ENCODE data around the gene BYSL. TPM values are rescaled to one million over a fixed set of nuclear protein-coding genes. Genes with fewer than 3 reads are reported as not detected.
"Not testable (repeated sequence)": the region's sequence is repeated elsewhere in the genome, so short reads cannot be mapped to it uniquely, and the experiment has no call there.

The BYSL gene
- total and polyA plus RNA-seq, 4 donors: 3.4 to 12.0 (median 7.6) TPM

DNA sequence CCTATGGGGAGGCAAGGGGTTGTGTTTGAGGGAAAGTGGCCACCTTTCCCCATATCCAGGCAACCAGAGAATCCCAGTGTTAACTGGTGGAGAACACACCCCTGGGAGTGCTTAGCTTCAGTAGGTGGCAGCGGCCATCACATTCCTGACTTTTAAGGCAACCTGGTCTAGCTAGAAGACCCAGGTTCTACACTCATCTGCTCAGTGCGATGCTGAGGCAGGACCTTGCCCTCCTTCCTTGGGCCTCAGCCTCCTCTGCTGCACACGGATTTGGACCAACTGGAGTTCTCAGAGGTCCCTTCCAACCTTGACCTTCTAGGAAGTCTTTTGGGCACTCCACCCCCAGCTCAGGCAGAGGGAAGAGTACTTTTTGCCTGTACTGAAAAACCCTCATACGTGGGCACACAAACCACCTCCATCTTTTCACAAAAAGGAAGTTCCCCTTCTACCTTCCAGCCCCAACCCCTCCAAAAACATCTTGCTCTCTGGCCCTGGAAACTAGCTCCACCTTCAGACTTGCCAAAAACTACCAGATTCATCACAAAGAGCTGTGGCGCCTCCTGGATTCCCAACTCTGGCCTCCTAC lies 17.4 kb downstream of the BYSL start:
- no peaks in the 10 kb centered on the region for H3K27me3 ChIP-seq (ENCODE audit: control insufficient read depth in 1 of 2, insufficient read depth in 2 of 2, low read length in 1 of 2)
- WGBS, 2 donors: 83 to 84% methylated on average over 5 of the region's 5 CpGs
- intact Hi-C loops (cut with DNase I): loop anchor here in 1 of 2 donors (1.0 to 5.0 kb wide), 2 partner anchors 17 to 104 kb away; partner anchors contain the start of genes BYSL and MED20
- H3K27ac ChIP-seq (ENCODE audit: low read depth in 1 of 2, low read length in 2 of 2): no peak overlapping the region
- no peaks in the 10 kb centered on the region for H3K36me3 ChIP-seq (ENCODE audit: control insufficient read depth in 1 of 2, insufficient read depth in 2 of 2, low read length in 1 of 2)
- DNase-seq (no peak), ATAC-seq (ENCODE audit: low FRiP score) (no peak)
- no peak overlapping the region for H3K4me3 ChIP-seq (ENCODE audit: low read length in 2 of 2)
- no peaks in the 10 kb centered on the region for H3K4me1 ChIP-seq (ENCODE audit: control insufficient read depth in 1 of 2, insufficient read depth in 2 of 2, low read length in 2 of 2)
- H3K9me3 ChIP-seq (ENCODE audit: control insufficient read depth, low read length): no peaks in the 10 kb centered on the region

DNA sequence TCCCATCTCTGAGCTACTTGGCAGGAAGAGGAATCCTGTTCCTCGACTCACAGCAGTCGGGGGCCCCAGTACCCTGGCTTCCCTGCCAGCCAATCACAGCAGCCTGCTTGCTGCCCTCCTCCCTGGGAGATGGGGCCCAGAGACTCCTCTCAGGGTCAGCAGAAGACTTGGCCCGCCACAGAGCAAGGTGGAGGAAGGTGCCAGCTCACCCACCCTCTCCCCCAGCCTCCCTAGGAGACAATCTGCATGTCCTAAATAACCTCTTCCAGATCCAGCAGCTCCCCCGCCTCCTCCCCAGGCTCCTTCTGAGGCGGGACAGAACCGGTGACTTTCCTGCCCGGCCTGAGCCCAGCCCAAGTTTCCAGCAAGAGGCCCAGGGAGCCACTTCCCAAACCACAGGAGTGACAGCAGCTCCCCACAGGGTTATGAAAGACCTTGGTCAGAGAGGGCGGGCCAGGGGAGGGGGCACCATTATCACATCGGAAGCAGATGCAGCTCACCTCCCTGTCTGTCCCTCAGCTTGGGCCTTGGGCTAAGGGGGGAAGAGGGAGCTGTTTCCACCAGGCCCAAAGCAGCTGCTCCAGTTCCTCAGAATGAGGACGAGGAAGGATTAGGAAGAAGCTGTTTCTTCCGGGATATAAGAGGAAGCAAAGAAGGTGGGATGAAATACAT lies 18.0 kb downstream of the BYSL start:
- DNase-seq: peak; percentile 62 to 79

DNA sequence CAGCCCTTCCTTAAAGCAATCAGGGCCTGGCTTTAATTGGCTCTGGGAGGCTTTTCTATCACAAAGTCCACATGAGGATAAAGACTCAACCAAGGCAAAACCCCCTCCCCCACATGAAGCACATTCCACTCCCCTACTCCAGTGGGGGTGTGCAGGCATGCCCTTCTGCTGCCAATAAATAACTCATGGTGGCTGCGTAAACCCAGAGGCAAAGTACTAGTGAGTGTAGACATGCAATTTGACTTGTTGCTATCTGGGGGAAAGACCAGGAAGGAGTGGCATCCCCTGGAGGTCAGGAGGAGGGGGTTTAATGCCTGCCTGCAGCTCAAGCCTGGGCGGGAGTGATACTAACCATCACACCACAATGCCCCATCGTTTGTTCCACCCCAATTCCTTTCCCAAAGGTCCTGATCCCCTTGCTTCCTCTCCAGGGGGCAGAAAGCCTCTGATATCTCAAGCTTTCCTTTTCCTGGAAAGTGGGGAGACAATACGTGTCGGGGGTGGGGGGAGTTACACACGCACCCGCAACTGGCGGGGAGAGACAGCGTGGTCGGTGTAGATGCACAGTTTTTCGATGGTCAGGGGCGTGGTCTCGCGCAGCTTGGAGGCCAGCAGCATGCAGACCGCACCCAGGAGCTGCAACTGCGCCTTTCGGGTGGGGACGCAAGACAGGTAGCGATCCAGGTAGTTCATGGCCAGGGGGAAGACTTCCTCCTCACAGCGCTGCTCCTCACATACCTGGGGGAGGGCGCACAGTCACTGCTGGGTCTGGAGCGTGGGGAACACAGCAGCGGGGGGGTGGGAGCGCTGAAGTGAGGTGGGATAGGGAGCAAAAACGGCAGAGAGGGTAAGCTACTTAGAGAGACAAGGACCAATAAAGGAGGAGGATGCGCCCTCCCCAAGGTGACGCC lies 18.8 kb downstream of the BYSL start:
- no peaks in the 10 kb centered on the region for H3K4me1 ChIP-seq (ENCODE audit: control insufficient read depth in 1 of 2, insufficient read depth in 2 of 2, low read length in 2 of 2)
- no peak for DNase-seq
- ATAC-seq (ENCODE audit: low FRiP score): no peak

More for the DNA sequence above, 18.0 kb downstream of the BYSL start:
- no peaks in the 10 kb centered on the region for H3K27me3 ChIP-seq (ENCODE audit: control insufficient read depth in 1 of 2, insufficient read depth in 2 of 2, low read length in 1 of 2)
- H3K27ac ChIP-seq (ENCODE audit: low read depth in 1 of 2, low read length in 2 of 2): no peak overlapping the region
- ATAC-seq (ENCODE audit: low FRiP score): no peak
- H3K36me3 ChIP-seq (ENCODE audit: control insufficient read depth in 1 of 2, insufficient read depth in 2 of 2, low read length in 1 of 2): no peaks in the 10 kb centered on the region
- intact Hi-C loops (cut with DNase I): loop anchor here in 1 of 2 donors (1.0 to 5.0 kb wide), 2 partner anchors 18 to 103 kb away; partner anchors contain the start of genes BYSL and MED20
- H3K4me3 ChIP-seq (ENCODE audit: low read length in 2 of 2): no peak overlapping the region
- no peaks in the 10 kb centered on the region for H3K4me1 ChIP-seq (ENCODE audit: control insufficient read depth in 1 of 2, insufficient read depth in 2 of 2, low read length in 2 of 2)
- no peaks in the 10 kb centered on the region for H3K9me3 ChIP-seq (ENCODE audit: control insufficient read depth, low read length)
- WGBS, 2 donors: 61 to 67% methylated on average over 11 of the region's 11 CpGs

DNA sequence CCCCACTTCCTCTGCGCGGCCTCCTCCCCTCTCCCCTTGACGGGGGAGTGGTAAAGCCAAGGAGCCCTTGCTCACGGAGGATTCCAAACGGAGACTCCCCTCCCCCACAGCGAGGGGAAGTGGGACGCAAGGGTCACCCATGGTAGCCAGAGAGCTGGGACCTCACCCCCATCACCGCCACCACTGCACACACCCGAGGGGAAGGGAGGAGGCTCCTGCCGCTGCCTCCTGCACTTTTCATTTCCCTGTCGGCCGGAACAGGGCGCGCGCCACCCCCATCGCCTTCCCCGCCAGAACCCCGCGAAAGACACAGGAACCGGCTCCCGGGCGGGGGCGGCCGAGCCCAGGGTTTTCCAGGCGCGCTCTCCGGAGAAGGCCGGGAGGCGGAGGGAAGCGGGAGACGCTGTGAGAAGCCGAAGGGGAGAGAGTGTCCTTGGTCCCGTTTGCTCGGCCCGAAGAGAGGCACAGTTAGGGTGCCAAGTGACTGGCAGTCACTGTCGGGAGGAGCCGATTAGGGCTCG lies 19.5 kb downstream of the BYSL start:
- ATAC-seq (ENCODE audit: low FRiP score): peak; percentile 22
- peak overlapping the region; percentile 80 to 81 for H3K4me3 ChIP-seq (ENCODE audit: low read length in 2 of 2)
- no peaks in the 10 kb centered on the region for H3K4me1 ChIP-seq (ENCODE audit: control insufficient read depth in 1 of 2, insufficient read depth in 2 of 2, low read length in 2 of 2)
- H3K36me3 ChIP-seq (ENCODE audit: control insufficient read depth in 1 of 2, insufficient read depth in 2 of 2, low read length in 1 of 2): no peaks in the 10 kb centered on the region
- H3K27ac ChIP-seq (ENCODE audit: low read depth in 1 of 2, low read length in 2 of 2): peak overlapping the region in 1 of 2 donors; percentile 71
- 0% methylated on average over 36 to 38 of the region's 38 CpGs for WGBS, 2 donors
- intact Hi-C loops (cut with DNase I): loop anchor here in 1 of 2 donors (2.0 kb wide), 1 partner anchor 108 kb away; no protein-coding TSS in a partner anchor
- no peaks in the 10 kb centered on the region for H3K9me3 ChIP-seq (ENCODE audit: control insufficient read depth, low read length)
- peak; percentile 63 to 85 for DNase-seq
- no peaks in the 10 kb centered on the region for H3K27me3 ChIP-seq (ENCODE audit: control insufficient read depth in 1 of 2, insufficient read depth in 2 of 2, low read length in 1 of 2)

More for the DNA sequence above, 18.8 kb downstream of the BYSL start:
- H3K27ac ChIP-seq (ENCODE audit: low read depth in 1 of 2, low read length in 2 of 2): no peak overlapping the region
- H3K9me3 ChIP-seq (ENCODE audit: control insufficient read depth, low read length): no peaks in the 10 kb centered on the region
- no peaks in the 10 kb centered on the region for H3K27me3 ChIP-seq (ENCODE audit: control insufficient read depth in 1 of 2, insufficient read depth in 2 of 2, low read length in 1 of 2)
- intact Hi-C loops (cut with DNase I): loop anchor here (1.0 to 5.0 kb wide), 3 partner anchors 19 to 109 kb away; partner anchors contain the start of genes BYSL (in 1 of the 2) and MED20 (in 1 of the 2)
- H3K36me3 ChIP-seq (ENCODE audit: control insufficient read depth in 1 of 2, insufficient read depth in 2 of 2, low read length in 1 of 2): no peaks in the 10 kb centered on the region
- WGBS, 2 donors: 23 to 25% methylated on average over 26 to 27 of the region's 27 CpGs
- peak overlapping the region in 1 of 2 donors; percentile 81 for H3K4me3 ChIP-seq (ENCODE audit: low read length in 2 of 2)

DNA sequence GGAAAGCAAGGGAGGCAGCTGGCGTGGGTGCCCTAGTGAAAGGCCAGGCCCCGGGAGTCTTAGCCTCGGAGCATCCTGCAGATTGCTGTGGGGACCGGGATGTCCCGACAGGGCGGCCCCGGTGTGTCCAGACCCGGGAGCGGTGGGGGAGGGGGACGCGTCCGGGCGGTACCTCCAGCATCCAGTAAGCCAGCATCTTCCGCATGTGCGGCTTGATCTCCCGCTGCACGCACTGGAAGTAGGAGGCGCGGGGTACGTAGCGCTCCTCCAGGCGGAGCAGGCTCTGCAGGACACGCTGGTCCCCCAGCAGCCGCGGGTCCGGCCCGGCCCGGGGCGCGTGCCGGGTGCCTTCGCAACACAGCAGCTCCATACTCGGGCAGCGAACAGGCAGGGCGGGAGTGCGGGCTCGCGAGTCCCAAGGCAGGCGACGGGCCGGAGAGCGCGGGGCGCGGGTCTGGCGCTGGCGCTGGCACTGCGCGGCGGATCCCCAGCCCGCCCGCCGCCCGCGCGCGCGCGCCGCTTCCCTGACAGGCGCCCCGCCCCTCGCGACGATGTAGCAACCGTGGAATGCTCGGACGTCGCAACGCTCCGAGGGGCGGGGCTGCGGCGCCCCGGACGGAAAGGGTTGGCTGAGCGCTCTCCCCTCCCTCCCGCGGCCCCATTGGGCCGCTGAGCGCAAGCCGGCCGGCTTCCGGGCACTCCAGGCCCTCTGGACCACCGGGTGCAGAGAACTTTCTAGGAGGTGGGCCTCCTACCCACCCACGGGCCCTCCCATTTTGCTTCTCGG lies 20.2 kb downstream of the BYSL start, which contains the start of gene CCND3:
Gene CCND3, minus strand, starts transcription at position 529 of the 787 bp plus-strand sequence. Its CDS starts 159 bp downstream, at position 370.
- Histone ChIP-seq H3K4me1 (ENCODE audit: control insufficient read depth in 1 of 2, insufficient read depth in 2 of 2, low read length in 2 of 2) (no peaks in the 10 kb centered on the region), H3K27me3 (ENCODE audit: control insufficient read depth in 1 of 2, insufficient read depth in 2 of 2, low read length in 1 of 2) (no peaks in the 10 kb centered on the region), H3K36me3 (ENCODE audit: control insufficient read depth in 1 of 2, insufficient read depth in 2 of 2, low read length in 1 of 2) (no peaks in the 10 kb centered on the region), H3K4me3 (ENCODE audit: low read length in 2 of 2) (peak within 1 kb of the TSS; percentile 80 to 81), H3K9me3 (ENCODE audit: control insufficient read depth, low read length) (no peaks in the 10 kb centered on the region), H3K27ac (ENCODE audit: low read depth in 1 of 2, low read length in 2 of 2) (peak within 1 kb of the TSS in 1 of 2 donors; percentile 90)
- WGBS, 2 donors: 0 to 1% methylated on average over 77 to 87 of the region's 87 CpGs
- DNase-seq: peak; percentile 96 to 98
- intact Hi-C loops (cut with DNase I): loop anchor here in 1 of 2 donors (2.0 kb wide), 1 partner anchor 107 kb away; no protein-coding TSS in a partner anchor
- ATAC-seq (ENCODE audit: low FRiP score): peak; percentile 94

DNA sequence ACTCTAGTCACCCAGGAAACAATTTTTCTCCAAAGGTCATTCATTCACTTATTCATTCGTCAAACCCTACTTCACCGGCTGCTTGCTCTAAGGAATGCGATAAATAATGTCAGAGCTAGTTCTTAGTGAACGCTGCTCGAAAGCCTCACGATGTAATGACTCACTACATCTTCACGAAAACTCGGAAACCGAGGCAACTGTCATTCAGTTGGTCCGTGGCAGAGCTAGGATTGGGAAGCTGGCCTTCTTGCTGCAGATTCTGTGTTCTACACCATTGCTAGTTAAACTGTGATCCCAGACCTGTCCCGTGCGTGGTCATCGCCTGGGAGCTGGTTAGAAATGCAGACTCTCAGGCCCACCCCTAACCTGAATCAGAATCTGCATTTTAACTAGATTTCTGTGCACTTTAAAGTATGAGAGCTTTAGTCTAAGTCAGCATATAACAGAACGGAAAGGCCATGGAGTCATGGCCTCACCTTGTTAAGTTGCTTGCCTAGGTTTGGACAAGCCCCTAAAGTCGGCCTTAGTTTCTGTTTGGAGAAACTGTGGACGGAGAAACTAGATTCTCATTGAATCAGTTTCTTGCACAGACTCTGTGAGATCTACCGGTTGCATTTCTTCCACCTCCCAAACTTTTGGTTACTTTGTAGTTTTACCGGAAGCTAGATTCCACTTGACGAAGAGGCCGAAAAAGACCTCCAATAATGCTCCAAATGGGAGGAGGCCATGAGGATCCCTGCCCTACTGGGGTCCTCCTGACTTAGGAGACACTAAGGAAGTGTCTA lies 21.0 kb downstream of the BYSL start:
- DNase-seq: no peak
- intact Hi-C loops (cut with DNase I): no loop called here
- no peak for ATAC-seq (ENCODE audit: low FRiP score)

DNA sequence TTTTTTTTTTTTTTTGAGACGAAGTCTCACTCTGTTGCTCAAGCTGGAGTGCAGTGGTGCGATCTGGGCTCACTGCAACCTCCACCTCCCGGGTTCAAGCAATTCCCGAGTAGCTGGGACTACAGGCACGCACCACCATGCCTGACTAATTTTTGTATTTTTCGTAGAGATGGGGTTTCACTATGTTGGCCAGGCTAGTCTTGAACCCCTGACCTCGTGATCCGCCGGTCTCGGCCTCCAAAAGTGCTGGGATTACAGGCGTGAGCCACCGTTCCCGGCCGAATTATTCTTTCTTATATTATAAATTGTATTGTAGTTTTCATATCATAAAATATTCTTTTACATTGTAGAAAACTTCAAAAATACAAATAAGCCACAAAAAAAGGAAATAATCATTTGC lies 21.6 kb downstream of the BYSL start:
- WGBS, 2 donors: 92 to 94% methylated on average over 13 to 14 of the region's 14 CpGs
- H3K36me3 ChIP-seq (ENCODE audit: control insufficient read depth in 1 of 2, insufficient read depth in 2 of 2, low read length in 1 of 2); H3K27ac ChIP-seq (ENCODE audit: low read depth in 1 of 2, low read length in 2 of 2); H3K9me3 ChIP-seq (ENCODE audit: control insufficient read depth, low read length); H3K4me1 ChIP-seq (ENCODE audit: control insufficient read depth in 1 of 2, insufficient read depth in 2 of 2, low read length in 2 of 2); intact Hi-C loops (cut with DNase I); ATAC-seq (ENCODE audit: low FRiP score); H3K4me3 ChIP-seq (ENCODE audit: low read length in 2 of 2); H3K27me3 ChIP-seq (ENCODE audit: control insufficient read depth in 1 of 2, insufficient read depth in 2 of 2, low read length in 1 of 2); DNase-seq: not testable (repeated sequence)

More for the DNA sequence above, 21.0 kb downstream of the BYSL start:
- no peaks in the 10 kb centered on the region for H3K9me3 ChIP-seq (ENCODE audit: control insufficient read depth, low read length)
- H3K27ac ChIP-seq (ENCODE audit: low read depth in 1 of 2, low read length in 2 of 2): peak overlapping the region in 1 of 2 donors; percentile 90
- H3K4me3 ChIP-seq (ENCODE audit: low read length in 2 of 2): peak overlapping the region; percentile 30 to 81
- WGBS, 2 donors: 32 to 36% methylated on average over 20 of the region's 20 CpGs
- no peaks in the 10 kb centered on the region for H3K36me3 ChIP-seq (ENCODE audit: control insufficient read depth in 1 of 2, insufficient read depth in 2 of 2, low read length in 1 of 2)
- no peaks in the 10 kb centered on the region for H3K4me1 ChIP-seq (ENCODE audit: control insufficient read depth in 1 of 2, insufficient read depth in 2 of 2, low read length in 2 of 2)
- H3K27me3 ChIP-seq (ENCODE audit: control insufficient read depth in 1 of 2, insufficient read depth in 2 of 2, low read length in 1 of 2): no peaks in the 10 kb centered on the region

Measured in aorta (tissue), 5 donors.